GM19452 (cell line): ENCODE data around the gene KIF26B.
"Not testable (repeated sequence)": the region's sequence is repeated elsewhere in the genome, so short reads cannot be mapped to it uniquely, and the experiment has no call there.

Experiments
- ATAC-seq: cut with Tn5 transposase; IDR thresholded peaks from one replicate; pipeline ENCODE4 v1.9.1; 2021; ENCODE audit not compliant: unreplicated experiment

KIF26B gene

GRCh38 chr1:245710961-245711903 lies 556.4 kb downstream of the KIF26B start:
- no peak for ATAC-seq

DNA sequence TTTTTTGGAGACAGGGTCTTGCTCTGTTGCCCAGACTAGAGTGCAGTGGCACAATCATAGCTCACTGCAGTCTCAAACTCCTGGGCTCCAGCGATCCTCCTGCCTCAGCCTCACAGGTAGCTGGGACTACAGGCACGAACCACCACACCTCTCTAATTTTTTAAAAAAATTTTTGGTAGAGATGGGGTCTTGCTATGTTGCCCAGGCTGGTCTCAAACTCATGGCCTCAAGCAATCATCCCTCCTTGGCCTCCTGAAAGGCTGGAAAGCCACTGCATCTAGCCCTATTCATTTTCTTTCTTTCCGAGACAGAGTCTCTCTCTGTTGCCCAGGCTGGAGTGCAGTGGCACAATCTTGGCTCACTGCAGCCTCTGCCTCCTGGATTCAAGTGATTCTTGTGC lies 559.2 kb downstream of the KIF26B start:
- not testable (repeated sequence) for ATAC-seq

GRCh38 chr1:245715291-245715701 lies 560.5 kb downstream of the KIF26B start:
- no peak for ATAC-seq

DNA sequence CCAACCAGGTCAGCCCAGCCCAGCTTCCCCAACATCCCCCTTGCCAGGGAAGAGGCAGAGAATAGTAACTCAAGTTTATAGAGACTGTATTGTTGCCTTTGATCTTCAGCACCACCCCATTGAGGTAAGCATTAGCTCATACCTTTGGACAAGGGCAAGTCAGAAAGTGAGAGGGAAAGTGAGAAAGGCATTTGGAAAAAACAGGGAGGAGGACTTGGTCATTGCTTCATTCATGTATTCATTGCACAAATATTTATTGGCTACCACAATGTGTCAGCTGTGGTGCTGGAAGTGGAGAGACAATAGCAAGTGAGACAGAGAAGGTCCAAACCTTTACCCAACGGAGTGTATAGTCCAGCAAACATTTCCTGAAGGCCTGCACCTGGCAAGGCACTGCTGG lies 561.2 kb downstream of the KIF26B start:
- no peak for ATAC-seq

- ATAC-seq = no peak
Measured at GRCh38 chr1:245716561-245716960, 561.8 kb downstream of the KIF26B start.

DNA sequence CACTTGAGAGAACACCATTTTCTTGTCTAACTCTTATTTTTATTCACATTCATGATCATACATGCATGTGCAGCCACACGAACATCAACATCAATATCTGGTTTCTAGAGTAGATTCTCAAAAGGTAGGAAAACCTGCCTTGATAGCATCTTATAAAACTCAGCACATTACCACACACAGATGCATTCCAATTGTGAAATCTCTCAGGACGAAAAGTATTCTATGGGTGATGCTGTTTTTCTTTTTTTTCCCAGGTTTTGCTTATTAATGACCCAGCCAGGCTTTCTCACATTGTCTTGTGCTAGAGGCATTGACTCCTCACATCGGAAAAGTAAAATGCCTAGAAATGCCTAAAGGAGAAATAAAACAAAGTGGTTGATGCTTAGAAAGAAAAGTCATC lies 562.8 kb downstream of the KIF26B start:
- no peak for ATAC-seq

DNA sequence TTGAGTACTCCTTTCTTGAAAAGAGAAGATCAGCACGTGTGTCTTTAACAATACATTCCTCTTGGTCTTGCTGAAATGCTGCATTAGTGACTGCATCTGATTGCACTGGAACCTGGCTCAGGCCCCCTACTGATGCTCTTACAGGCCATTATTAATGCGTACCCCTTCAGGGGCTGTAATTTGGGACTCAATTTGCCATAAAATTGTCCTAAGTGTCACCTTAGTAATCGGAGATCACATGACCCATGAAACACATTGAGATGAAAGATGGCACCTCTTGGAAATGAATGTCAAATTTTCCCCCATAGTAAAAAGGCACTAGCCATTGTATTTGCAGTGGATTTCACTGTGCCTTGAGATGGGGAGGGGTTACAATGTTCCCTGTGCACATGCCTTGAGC lies 563.3 kb downstream of the KIF26B start:
- no peak for ATAC-seq

DNA sequence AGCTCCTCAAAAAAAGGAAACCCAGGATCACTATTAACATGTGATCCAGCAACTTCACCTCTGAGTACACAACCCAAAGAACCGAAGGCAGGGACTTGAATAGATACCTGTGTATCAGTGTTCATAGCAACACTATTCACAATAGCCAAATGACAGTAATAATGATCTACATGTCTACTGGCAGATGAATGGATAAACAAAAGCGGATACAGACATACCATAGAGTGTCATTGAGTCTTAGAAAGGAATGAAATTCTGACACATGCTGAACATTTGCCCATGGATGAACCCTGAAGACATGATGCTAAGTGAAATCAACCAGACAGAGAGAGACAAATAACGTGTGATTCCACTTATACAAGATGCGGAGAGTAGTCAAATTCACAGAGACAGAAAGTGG lies 564.2 kb downstream of the KIF26B start:
- no peak for ATAC-seq

GRCh38 chr1:245721488-245721887 lies 566.7 kb downstream of the KIF26B start:
- ATAC-seq = no peak

GRCh38 chr1:245728035-245728434 lies 573.2 kb downstream of the KIF26B start:
- not testable (repeated sequence) for ATAC-seq

DNA sequence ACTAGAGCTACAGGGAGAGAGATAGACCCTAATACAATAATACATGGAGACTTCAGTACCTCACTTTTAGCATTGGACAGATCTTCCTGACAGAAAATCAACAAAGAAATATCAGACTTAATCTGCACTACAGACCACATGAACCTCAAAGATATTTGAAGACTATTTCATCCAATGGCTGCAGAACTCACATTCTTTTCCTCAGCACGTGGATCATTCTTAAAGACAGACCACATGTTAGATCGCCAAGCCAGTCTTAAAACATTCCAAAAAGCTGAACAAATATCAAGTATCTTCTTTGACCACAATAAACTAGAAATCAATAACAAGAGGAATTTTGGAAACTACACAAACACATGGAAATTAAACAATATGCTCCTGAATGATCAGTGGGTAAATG lies 576.0 kb downstream of the KIF26B start:
- no peak for ATAC-seq

DNA sequence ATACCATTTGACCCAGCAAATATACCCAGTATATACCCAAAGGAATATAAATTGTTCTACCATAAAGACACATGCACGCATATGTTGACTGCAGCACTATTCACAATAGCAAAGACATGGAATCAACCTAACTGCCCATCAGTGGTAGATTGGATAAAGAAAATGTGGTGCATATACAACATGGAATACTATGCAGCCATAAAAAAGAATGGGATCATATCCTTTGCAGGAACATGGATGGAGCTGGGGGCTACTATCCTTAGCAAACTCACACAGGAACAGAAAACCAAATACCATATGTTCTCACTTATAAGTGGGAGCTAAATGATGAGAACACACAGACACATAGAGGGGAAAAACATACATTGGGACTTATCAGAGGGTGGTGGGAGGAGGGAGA lies 585.6 kb downstream of the KIF26B start:
- not testable (repeated sequence) for ATAC-seq

- ATAC-seq = no peak
Measured at GRCh38 chr1:245742896-245743295, 588.1 kb downstream of the KIF26B start.

DNA sequence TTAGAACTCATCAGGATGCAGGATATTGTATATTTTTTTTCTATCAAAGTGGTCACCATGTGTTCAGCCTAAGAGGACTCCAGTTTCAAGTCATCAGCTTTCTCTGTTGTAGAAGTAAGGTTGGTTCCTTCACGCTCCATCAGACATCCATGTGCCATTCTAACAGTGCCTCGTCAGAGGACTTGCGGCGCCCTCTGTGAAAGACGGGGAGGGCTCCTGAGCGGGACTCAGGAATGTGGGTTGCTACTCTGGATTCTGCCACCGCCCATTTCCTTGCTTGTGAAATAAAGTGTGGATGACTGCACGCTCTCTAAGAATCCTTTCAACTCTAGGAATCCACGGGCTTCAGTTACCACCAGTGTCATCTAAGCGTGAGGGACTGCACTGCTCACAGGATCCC lies 593.5 kb downstream of the KIF26B start:
- no peak for ATAC-seq

GRCh38 chr1:245748646-245749045 lies 593.9 kb downstream of the KIF26B start:
- ATAC-seq = no peak

DNA sequence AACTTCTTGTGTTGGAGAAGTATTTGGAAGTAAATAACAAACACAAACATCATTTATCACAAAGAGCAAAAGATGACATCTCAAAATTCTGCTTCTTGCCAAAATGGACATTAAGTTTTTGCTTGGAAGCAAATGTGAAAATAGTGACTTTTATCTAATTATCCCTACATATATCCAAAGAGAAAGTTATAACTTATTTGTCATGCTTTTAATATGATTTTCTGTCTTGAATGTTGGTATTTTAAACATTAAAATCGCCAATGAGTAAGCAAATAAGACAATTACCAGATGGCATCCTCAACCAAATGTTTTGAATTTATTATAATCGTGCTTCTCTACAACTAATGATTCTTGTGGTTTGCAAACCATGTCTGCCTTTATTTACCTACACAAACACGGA lies 594.3 kb downstream of the KIF26B start:
- ATAC-seq = no peak

DNA sequence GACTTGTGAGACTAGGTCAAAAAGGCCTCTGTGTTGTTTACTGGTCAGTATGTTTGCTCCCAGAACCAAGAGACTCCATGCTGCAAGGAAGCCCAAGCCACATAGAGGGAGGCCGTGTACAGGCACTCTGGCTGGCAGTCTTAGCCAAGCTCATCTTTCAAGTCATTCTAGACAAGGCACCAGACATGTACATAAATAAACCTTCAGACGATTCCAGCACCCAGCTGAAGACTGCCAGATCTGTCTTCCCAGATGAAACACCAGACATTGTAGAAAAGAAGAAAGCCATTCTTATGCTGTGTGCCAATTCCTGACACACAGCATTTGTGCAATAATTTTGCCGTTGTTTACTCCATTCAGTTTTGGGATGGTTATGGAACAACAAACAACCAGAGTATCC lies 595.5 kb downstream of the KIF26B start:
- no peak for ATAC-seq

GRCh38 chr1:245751116-245751515 lies 596.3 kb downstream of the KIF26B start:
- no peak for ATAC-seq

GRCh38 chr1:245751726-245752470 lies 597.1 kb downstream of the KIF26B start:
- ATAC-seq = no peak

- no peak for ATAC-seq
Measured at GRCh38 chr1:245752561-245752960, 597.8 kb downstream of the KIF26B start.

GRCh38 chr1:245753807-245754206 lies 599.0 kb downstream of the KIF26B start:
- no peak for ATAC-seq

DNA sequence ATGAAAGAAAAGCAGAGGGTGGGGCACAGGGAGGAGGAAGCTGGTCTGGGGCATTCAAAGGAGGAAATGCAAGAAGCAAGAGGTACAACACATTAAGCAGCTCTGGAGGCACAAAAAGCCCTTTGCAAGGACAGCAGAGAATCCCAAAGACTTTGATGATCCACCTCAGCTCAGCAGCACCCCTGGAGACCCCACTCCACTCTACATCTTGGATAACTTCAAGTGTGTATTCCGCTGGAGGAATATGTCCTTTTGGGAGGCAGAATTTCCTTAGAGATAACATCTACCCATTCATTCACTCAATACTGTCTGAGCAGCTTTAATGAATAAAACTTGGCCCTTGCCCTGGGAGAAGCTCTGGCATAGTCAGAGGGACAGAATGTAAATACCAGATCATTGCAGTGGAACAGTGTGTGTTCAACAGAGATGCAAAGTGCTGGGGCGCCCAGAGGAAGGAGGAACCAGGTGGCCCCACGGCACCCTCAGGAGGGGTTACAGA lies 599.7 kb downstream of the KIF26B start:
- no peak for ATAC-seq
